HCT116 (cell line): ENCODE measurements around the gene ANKS1A. TPM values are rescaled to one million over a fixed set of nuclear protein-coding genes. Genes with fewer than 3 reads are reported as not detected.

Source experiments
- ATAC-seq: fragments of 200-7000 bp; cut with Tn5 transposase; 2 replicates; pipeline ENCODE4 v1.9.1; 2020; ENCODE audit warnings: mild to moderate bottlenecking, moderate library complexity
- BruUV-seq: library from RNA; stranded (reverse); fragments of 400-500 nt; replicated peaks from 2 replicates; lab custom pipeline; 2021; lab: Mats Ljungman, UMichigan
- CTCF ChIA-PET: fragments of 300-600 bp; sonication (Branson Sonifier 250); formaldehyde crosslinking; loops from one replicate; lab custom pipeline; 2021; ENCODE audit warnings: antibody characterized with exemption; lab: Charles Lee
- POLR2A ChIA-PET: fragments of 300-600, 350-600 bp; sonication (Branson Sonifier 250); formaldehyde crosslinking; loops from one replicate; lab custom pipeline; 2021; ENCODE audit warnings: antibody characterized with exemption; lab: Charles Lee
- RAD21 ChIA-PET, 2 experiments: fragments of 300-600 bp; sonication (Branson Sonifier 250); formaldehyde crosslinking; loops; one replicate each; lab custom pipeline; 2023; ENCODE audit warnings: low total read pairs in 2 of 2; ENCODE audit not compliant: uncharacterized antibody in 2 of 2, unreplicated experiment in 2 of 2, low non-redundant PET in 1 of 2; lab: Charles Lee
- DNase-seq: peaks from one replicate; pipeline ENCODE4 v3.0.0-alpha.2; 2010; ENCODE audit warnings: low read depth, low spot score
- H2AFZ ChIP-seq: fragments of 200-600 bp; shearing (Covaris generic), sonication (generic); 2 replicates; pipeline ENCODE4 v1.6.1; 2017; ENCODE audit warnings: low read depth, mixed run types, mixed read lengths, antibody characterized with exemption, low read length; ENCODE audit not compliant: poor library complexity, severe bottlenecking
- H3K27ac ChIP-seq: 2 replicates; pipeline ENCODE4 v1.5.1; 2012; ENCODE audit warnings: low read depth, low read length
- H3K27me3 ChIP-seq: fragments of 200-600 bp; sonication (generic); 2 replicates; pipeline ENCODE4 v1.6.1; 2016; ENCODE audit warnings: mixed run types, low read length, mixed read lengths; ENCODE audit not compliant: insufficient read depth
- H3K36me3 ChIP-seq, 2 experiments: fragments of 200-500 bp in 1 of 2; fragments of 200-600 bp in 1 of 2; sonication (Bioruptor generic) in 1 of 2; sonication (generic) in 1 of 2; 2 replicates each; pipeline versions ENCODE4 v1.5.1 to v1.6.1; 2014 to 2016; ENCODE audit warnings: low read length in 2 of 2, inconsistent platforms in 1 of 2, mixed read lengths in 1 of 2, mixed run types in 1 of 2; ENCODE audit not compliant: insufficient read depth in 2 of 2, control insufficient read depth in 1 of 2
- H3K4me1 ChIP-seq, 2 experiments: fragments of 200-600 bp in 1 of 2; sonication (generic) in 1 of 2; 2 replicates each; pipeline versions ENCODE4 v1.5.1 to v1.6.1; 2012 to 2017; ENCODE audit warnings: low read length in 2 of 2, inconsistent platforms in 1 of 2, mild to moderate bottlenecking in 1 of 2, mixed read lengths in 1 of 2, mixed run types in 1 of 2, moderate library complexity in 1 of 2; ENCODE audit not compliant: insufficient read depth in 2 of 2, control insufficient read depth in 1 of 2
- H3K4me2 ChIP-seq: fragments of 200-600 bp; sonication (generic); 2 replicates; pipeline ENCODE4 v1.6.1; 2017; ENCODE audit warnings: mixed run types, low read length, mixed read lengths
- H3K4me3 ChIP-seq, 2 experiments: fragments of 200-600 bp in 1 of 2; sonication (generic) in 1 of 2; replicated peaks in 1 of 2; 2 replicates each; pipeline ENCODE4 v1.5.1; 2011 to 2016; ENCODE audit warnings: low read length in 2 of 2, control low read depth in 1 of 2, low read depth in 1 of 2, mild to moderate bottlenecking in 1 of 2, mixed read lengths in 1 of 2, mixed run types in 1 of 2
- H3K79me2 ChIP-seq: fragments of 200-600 bp; sonication (generic); 2 replicates; pipeline ENCODE4 v1.6.1; 2017; ENCODE audit warnings: mild to moderate bottlenecking, mixed run types, low read length, moderate library complexity, mixed read lengths; ENCODE audit not compliant: insufficient read depth
- H3K9ac ChIP-seq: fragments of 200-600 bp; sonication (generic); 2 replicates; pipeline ENCODE4 v1.6.1; 2016; ENCODE audit warnings: low read length, mixed read lengths
- H3K9me2 ChIP-seq: fragments of 200-600 bp; sonication (generic), shearing (Covaris generic); 2 replicates; pipeline ENCODE4 v1.6.1; 2017; ENCODE audit warnings: mixed run types, mild to moderate bottlenecking, moderate library complexity; ENCODE audit not compliant: insufficient read depth
- H3K9me3 ChIP-seq, 2 experiments: fragments of 200-500 bp in 1 of 2; fragments of 200-600 bp in 1 of 2; sonication (Bioruptor generic) in 1 of 2; sonication (generic) in 1 of 2; 2 replicates each; pipeline ENCODE4 v1.6.1; 2014 to 2017; ENCODE audit warnings: low read length in 2 of 2, mixed read lengths in 2 of 2, inconsistent platforms in 1 of 2, low read depth in 1 of 2, mild to moderate bottlenecking in 1 of 2, mixed run types in 1 of 2, moderate library complexity in 1 of 2; ENCODE audit not compliant: control insufficient read depth in 1 of 2, insufficient read depth in 1 of 2
- H4K20me1 ChIP-seq: fragments of 200-600 bp; sonication (generic), shearing (Covaris generic); 2 replicates; pipeline ENCODE4 v1.6.1; 2017; ENCODE audit warnings: mixed run types, mild to moderate bottlenecking, moderate library complexity; ENCODE audit not compliant: insufficient read depth
- ATF3 ChIP-seq: IDR thresholded peaks from 2 replicates; pipeline ENCODE4 v1.6.1; 2012
- CEBPB ChIP-seq: IDR thresholded peaks from 2 replicates; pipeline ENCODE4 v1.6.1; 2012; ENCODE audit warnings: low read depth
- ELF1 ChIP-seq: IDR thresholded peaks from 2 replicates; pipeline ENCODE4 v1.6.1; 2012; ENCODE audit warnings: low read depth, borderline replicate concordance
- JUND ChIP-seq: IDR thresholded peaks from 2 replicates; pipeline ENCODE4 v1.6.1; 2012
- POLR2AphosphoS5 ChIP-seq: IDR thresholded peaks from 2 replicates; pipeline ENCODE4 v1.6.1; 2011; ENCODE audit warnings: mild to moderate bottlenecking, low read depth, low read length, moderate library complexity
- RAD21 ChIP-seq: IDR thresholded peaks from 2 replicates; pipeline ENCODE4 v1.6.1; 2012; ENCODE audit warnings: low read depth, mild to moderate bottlenecking
- TCF7L2 ChIP-seq: IDR thresholded peaks from 2 replicates; pipeline ENCODE4 v1.7.0; 2011; ENCODE audit warnings: borderline replicate concordance, inconsistent platforms; ENCODE audit not compliant: insufficient read depth, insufficient read length; ENCODE audit errors: extremely low read depth
- ZBTB33 ChIP-seq: IDR thresholded peaks from 2 replicates; pipeline ENCODE4 v1.6.1; 2011; ENCODE audit warnings: mild to moderate bottlenecking, low read length, moderate library complexity; ENCODE audit not compliant: insufficient replicate concordance; ENCODE audit errors: extremely low read depth
- ZFX ChIP-seq: fragments of 450-650 bp; IDR thresholded peaks from 2 replicates; pipeline ENCODE4 v1.6.1; 2017
- ZNF274 ChIP-seq: fragments of 200-500 bp; sonication (Bioruptor generic); IDR thresholded peaks from 2 replicates; pipeline ENCODE4 v1.6.1; 2014; ENCODE audit warnings: mild to moderate bottlenecking, low read depth, low read length, inconsistent platforms
- intact Hi-C: fragments of 100-400 bp; cut with micrococcal nuclease; formaldehyde crosslinking; loops from 2 replicates; pipeline ENCODE4 v1.10.0; 2022
- total RNA-seq: library from RNA; stranded (reverse); gene quantifications from one replicate; pipeline ENCODE4 v1.2.1, GENCODE V29; 2021; ENCODE audit not compliant: unreplicated experiment

ANKS1A gene
- total RNA-seq, 1 experiment from 2014 or later = 20.6 TPM

GRCh38 chr6:35091346-35092083 is 202.5 kb downstream of the ANKS1A start:
- POLR2A ChIA-PET = no interaction called here

More at GRCh38 chr6:35091346-35092083, 202.5 kb downstream of the ANKS1A start:
- ATAC-seq (no peak), DNase-seq (no peak)
- Histone ChIP-seq H3K79me2 (no peaks in the 10 kb centered on the region), H3K4me1 (peaks cover 7% of the 10 kb centered on the region in 2 experiments), H3K9me3 (no peaks in the 10 kb centered on the region), H3K9me2 (no peaks in the 10 kb centered on the region), H3K27me3 (no peaks in the 10 kb centered on the region), H3K4me3 (no peak overlapping the region), H2AFZ (no peak overlapping the region), H3K9ac (no peak overlapping the region), H4K20me1 (no peaks in the 10 kb centered on the region), H3K4me2 (no peak overlapping the region), H3K27ac (no peak overlapping the region), H3K36me3 (no peaks in the 10 kb centered on the region; a peak in 2 of 4 replicates)
- intact Hi-C loops = no loop called here
- CTCF ChIA-PET = no interaction called here
- TF ChIP-seq ZBTB33 (no peak), RAD21 (no peak), ATF3 (no peak), ZFX (no peak), ZNF274 (no peak), TCF7L2 (no peak), ELF1 (no peak), POLR2AphosphoS5 (no peak), JUND (no peak), CEBPB (no peak)
- RAD21 ChIA-PET = no interaction called here
- BruUV-seq = no TSS peak
